Activated CD4-positive, alpha-beta T cell treated with anti-CD3 and anti-CD28 coated beads, Interleukin-2, amount 50 U/mL, for 4 hours (primary cell): Measurements from ENCODE around the gene TTC4.

ENCODE experiments used
- DNase-seq, 2 experiments: peaks; one replicate each; pipeline ENCODE4 v3.0.0-alpha.2; 2020

Gene TTC4

GRCh38 chr1:54715493-54716298 is at the start of gene TTC4:
Gene TTC4 (plus strand): TSS chr1:54715861. CDS start chr1:54715909, 48 bp downstream.
- peak; percentile 71 to 77 for DNase-seq

- DNase-seq = no peak
Observed at GRCh38 chr1:54666333-54666732, 49.3 kb upstream of the TTC4 start.

GRCh38 chr1:54667797-54668196 is 47.9 kb upstream of the TTC4 start:
- no peak for DNase-seq

GRCh38 chr1:54668567-54668966 is 47.1 kb upstream of the TTC4 start:
- no peak for DNase-seq

GRCh38 chr1:54671985-54672608 is 43.6 kb upstream of the TTC4 start:
- DNase-seq = peak; percentile 52 to 57

- no peak for DNase-seq
Observed at GRCh38 chr1:54678776-54679643, 36.7 kb upstream of the TTC4 start.

GRCh38 chr1:54679706-54680105 is 36.0 kb upstream of the TTC4 start:
- no peak for DNase-seq

- no peak for DNase-seq
Observed at GRCh38 chr1:54680387-54680786, 35.3 kb upstream of the TTC4 start.

GRCh38 chr1:54681358-54681757 is 34.3 kb upstream of the TTC4 start:
- no peak for DNase-seq

- no peak for DNase-seq
Observed at GRCh38 chr1:54683453-54683852, 32.2 kb upstream of the TTC4 start.

- no peak for DNase-seq
Observed at GRCh38 chr1:54685335-54685905, 30.2 kb upstream of the TTC4 start.

GRCh38 chr1:54686155-54686554 is 29.5 kb upstream of the TTC4 start:
- DNase-seq = no peak

- no peak for DNase-seq
Observed at GRCh38 chr1:54694771-54695170, 20.9 kb upstream of the TTC4 start.

- no peak for DNase-seq
Observed at GRCh38 chr1:54695221-54695620, 20.4 kb upstream of the TTC4 start.

GRCh38 chr1:54695764-54696163 is 19.9 kb upstream of the TTC4 start:
- no peak for DNase-seq

- no peak for DNase-seq
Observed at GRCh38 chr1:54696262-54696661, 19.4 kb upstream of the TTC4 start.

GRCh38 chr1:54697896-54698295 is 17.8 kb upstream of the TTC4 start:
- no peak for DNase-seq

- DNase-seq = no peak
Observed at GRCh38 chr1:54698346-54698745, 17.3 kb upstream of the TTC4 start.

- DNase-seq = no peak
Observed at GRCh38 chr1:54699936-54700525, 15.6 kb upstream of the TTC4 start.

- DNase-seq = no peak
Observed at GRCh38 chr1:54701066-54701465, 14.6 kb upstream of the TTC4 start.

- no peak for DNase-seq
Observed at GRCh38 chr1:54701996-54702395, 13.7 kb upstream of the TTC4 start.

- DNase-seq = no peak
Observed at GRCh38 chr1:54703471-54703870, 12.2 kb upstream of the TTC4 start.

- no peak for DNase-seq
Observed at GRCh38 chr1:54705153-54705552, 10.5 kb upstream of the TTC4 start.
